HepG2 (cell line): ENCODE results near the gene GLDC. TPM values are rescaled to one million over a fixed set of nuclear protein-coding genes. Genes with fewer than 3 reads are reported as not detected.

Experiments used
- MYPOP ChIP-seq: sonication (generic); formaldehyde crosslinking; IDR thresholded peaks from 2 replicates; pipeline ENCODE4 v1.8.1; 2023; ENCODE audit warnings: mild to moderate bottlenecking, moderate library complexity, missing genetic modification reagents
- PLSCR1 ChIP-seq: sonication (generic); formaldehyde crosslinking; IDR thresholded peaks from 2 replicates; pipeline ENCODE4 v1.5.0; 2020; ENCODE audit warnings: missing genetic modification reagents, mild to moderate bottlenecking, borderline replicate concordance
- SNAPC4 ChIP-seq: sonication (generic); formaldehyde crosslinking; IDR thresholded peaks from 2 replicates; pipeline ENCODE4 v1.4.0; 2020; ENCODE audit warnings: mild to moderate bottlenecking, missing genetic modification reagents
- TCF7 ChIP-seq: sonication (generic); IDR thresholded peaks from 2 replicates; pipeline ENCODE4 v1.6.1; 2016; ENCODE audit warnings: antibody characterized with exemption, low read depth
- ZMYM2 ChIP-seq: sonication (generic); formaldehyde crosslinking; IDR thresholded peaks from 2 replicates; pipeline ENCODE4 v1.8.0; 2022; ENCODE audit warnings: mild to moderate bottlenecking, missing genetic modification reagents
- ZNF430 ChIP-seq: sonication (generic); formaldehyde crosslinking; IDR thresholded peaks from 2 replicates; pipeline ENCODE4 v1.9.0; 2021; ENCODE audit warnings: mild to moderate bottlenecking, missing genetic modification reagents
- ZNF546 ChIP-seq: sonication (generic); formaldehyde crosslinking; conservative IDR thresholded peaks from 2 replicates; pipeline ENCODE4 v1.8.1; 2023; ENCODE audit warnings: mild to moderate bottlenecking, missing genetic modification reagents
- ZNF607 ChIP-seq: sonication (generic); formaldehyde crosslinking; IDR thresholded peaks from 2 replicates; pipeline ENCODE4 v1.5.1; 2020; ENCODE audit warnings: missing genetic modification reagents, mild to moderate bottlenecking, borderline replicate concordance
- ZSCAN29 ChIP-seq: sonication (generic); formaldehyde crosslinking; conservative IDR thresholded peaks from 2 replicates; pipeline ENCODE4 v1.4.0; 2020; ENCODE audit warnings: mild to moderate bottlenecking, missing genetic modification reagents
- polyA plus RNA-seq, 8 experiments: library from polyadenylated mRNA; depleted of rRNA in 3 of 8; stranded (reverse) in 7 of 8; unstranded in 1 of 8; fragments of >200 nt; fragmentation: Illumina TruSeq in 4 of 8; extraction: Trizol in 4 of 8; gene quantifications; 2 replicates each; pipeline versions ENCODE4 v1.2.1 to v1.2.3, GENCODE V29; 2011 to 2016; ENCODE audit warnings: low read depth in 4 of 8, missing spikeins in 1 of 8, mixed read lengths in 1 of 8; ENCODE audit not compliant: insufficient read depth in 1 of 8
- total RNA-seq, 5 experiments: library from RNA; depleted of rRNA; stranded (reverse); fragments of >200 nt; fragmentation: Illumina TruSeq; extraction: Trizol; gene quantifications; 2 replicates each; pipeline ENCODE4 v1.2.3, GENCODE V29; 2016; ENCODE audit warnings: low read depth in 1 of 5
- TF ChIP-seq, protein P1 (sequence below): sonication (generic); formaldehyde crosslinking; IDR thresholded peaks from 2 replicates; pipeline ENCODE4 v1.5.1; 2020; ENCODE audit warnings: mild to moderate bottlenecking, missing genetic modification reagents, moderate library complexity
- TF ChIP-seq, protein P2 (sequence below): sonication (generic); formaldehyde crosslinking; IDR thresholded peaks from 2 replicates; pipeline ENCODE4 v1.4.0; 2020; ENCODE audit warnings: missing genetic modification reagents

Gene GLDC
- total and polyA plus RNA-seq, 2 of the 13 experiments (the other 11 are each of a cell fraction or from before 2014, with no cell fraction given), result 59.3 to 115 TPM

DNA sequence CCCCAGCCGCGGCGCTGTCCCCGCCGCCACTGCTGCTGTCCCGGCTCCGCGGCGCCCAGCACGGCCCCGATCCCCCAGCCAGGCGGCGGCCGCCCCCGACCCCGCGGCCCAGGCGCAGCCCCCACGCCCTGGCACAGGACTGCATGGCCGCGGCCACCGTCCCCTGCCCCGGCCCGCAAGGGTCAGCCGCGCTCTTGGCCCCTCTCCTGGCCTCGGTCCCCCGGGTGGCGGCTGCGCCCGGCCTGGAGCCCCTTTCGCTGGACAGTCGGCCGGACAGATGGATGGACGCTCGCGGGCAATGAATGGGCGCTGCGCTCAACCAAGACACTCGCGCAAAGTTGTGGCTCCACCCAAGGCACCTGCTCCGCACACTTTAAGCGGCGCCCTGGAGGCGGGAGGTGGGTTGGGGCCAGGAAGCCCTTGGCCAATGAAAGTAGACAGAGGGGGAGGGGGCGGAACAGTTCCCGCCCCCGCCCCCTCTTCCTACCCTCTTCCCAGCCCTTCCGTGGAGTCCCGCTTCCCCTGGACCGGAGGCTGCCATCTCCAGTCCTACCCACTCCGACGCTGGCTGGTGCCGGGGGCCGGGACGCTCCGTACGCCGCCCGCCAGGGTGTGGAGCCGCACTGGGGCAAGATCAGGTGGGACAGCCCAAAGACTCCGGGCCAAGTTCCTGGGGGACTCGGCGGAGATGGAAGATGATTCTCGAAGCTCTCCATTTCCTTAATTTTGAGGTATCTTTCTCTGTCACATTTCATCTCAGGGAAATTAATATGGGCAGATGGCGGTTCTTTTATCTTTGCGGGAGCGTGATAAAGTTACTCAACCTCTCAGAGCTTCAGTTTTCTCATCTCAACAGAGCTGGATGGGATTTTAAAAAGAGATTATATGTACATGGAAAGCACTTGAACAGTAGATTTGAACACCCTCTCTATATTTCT is at the start of gene GLDC (continued):
- TF ChIP-seq, protein P1, sequence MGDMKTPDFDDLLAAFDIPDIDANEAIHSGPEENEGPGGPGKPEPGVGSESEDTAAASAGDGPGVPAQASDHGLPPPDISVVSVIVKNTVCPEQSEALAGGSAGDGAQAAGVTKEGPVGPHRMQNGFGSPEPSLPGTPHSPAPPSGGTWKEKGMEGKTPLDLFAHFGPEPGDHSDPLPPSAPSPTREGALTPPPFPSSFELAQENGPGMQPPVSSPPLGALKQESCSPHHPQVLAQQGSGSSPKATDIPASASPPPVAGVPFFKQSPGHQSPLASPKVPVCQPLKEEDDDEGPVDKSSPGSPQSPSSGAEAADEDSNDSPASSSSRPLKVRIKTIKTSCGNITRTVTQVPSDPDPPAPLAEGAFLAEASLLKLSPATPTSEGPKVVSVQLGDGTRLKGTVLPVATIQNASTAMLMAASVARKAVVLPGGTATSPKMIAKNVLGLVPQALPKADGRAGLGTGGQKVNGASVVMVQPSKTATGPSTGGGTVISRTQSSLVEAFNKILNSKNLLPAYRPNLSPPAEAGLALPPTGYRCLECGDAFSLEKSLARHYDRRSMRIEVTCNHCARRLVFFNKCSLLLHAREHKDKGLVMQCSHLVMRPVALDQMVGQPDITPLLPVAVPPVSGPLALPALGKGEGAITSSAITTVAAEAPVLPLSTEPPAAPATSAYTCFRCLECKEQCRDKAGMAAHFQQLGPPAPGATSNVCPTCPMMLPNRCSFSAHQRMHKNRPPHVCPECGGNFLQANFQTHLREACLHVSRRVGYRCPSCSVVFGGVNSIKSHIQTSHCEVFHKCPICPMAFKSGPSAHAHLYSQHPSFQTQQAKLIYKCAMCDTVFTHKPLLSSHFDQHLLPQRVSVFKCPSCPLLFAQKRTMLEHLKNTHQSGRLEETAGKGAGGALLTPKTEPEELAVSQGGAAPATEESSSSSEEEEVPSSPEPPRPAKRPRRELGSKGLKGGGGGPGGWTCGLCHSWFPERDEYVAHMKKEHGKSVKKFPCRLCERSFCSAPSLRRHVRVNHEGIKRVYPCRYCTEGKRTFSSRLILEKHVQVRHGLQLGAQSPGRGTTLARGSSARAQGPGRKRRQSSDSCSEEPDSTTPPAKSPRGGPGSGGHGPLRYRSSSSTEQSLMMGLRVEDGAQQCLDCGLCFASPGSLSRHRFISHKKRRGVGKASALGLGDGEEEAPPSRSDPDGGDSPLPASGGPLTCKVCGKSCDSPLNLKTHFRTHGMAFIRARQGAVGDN (CRISPR knock-in tag), result peak; percentile 86
- TF ChIP-seq ZNF430 (CRISPR knock-in tag), result peak; percentile 69
- peak; percentile 94 for TF ChIP-seq MYPOP
- no peak for TF ChIP-seq TCF7
- TF ChIP-seq SNAPC4 (CRISPR knock-in tag), result peak; percentile 78; the same call in 1 of the 2 replicates
- no peak for TF ChIP-seq ZMYM2
- TF ChIP-seq ZNF607 (CRISPR knock-in tag), result peak; percentile 88; the same call in 1 of the 2 replicates
- peak; percentile 24; the same call in 1 of the 2 replicates for TF ChIP-seq ZSCAN29
- TF ChIP-seq PLSCR1 (CRISPR knock-in tag), result no peak
- TF ChIP-seq, protein P2, sequence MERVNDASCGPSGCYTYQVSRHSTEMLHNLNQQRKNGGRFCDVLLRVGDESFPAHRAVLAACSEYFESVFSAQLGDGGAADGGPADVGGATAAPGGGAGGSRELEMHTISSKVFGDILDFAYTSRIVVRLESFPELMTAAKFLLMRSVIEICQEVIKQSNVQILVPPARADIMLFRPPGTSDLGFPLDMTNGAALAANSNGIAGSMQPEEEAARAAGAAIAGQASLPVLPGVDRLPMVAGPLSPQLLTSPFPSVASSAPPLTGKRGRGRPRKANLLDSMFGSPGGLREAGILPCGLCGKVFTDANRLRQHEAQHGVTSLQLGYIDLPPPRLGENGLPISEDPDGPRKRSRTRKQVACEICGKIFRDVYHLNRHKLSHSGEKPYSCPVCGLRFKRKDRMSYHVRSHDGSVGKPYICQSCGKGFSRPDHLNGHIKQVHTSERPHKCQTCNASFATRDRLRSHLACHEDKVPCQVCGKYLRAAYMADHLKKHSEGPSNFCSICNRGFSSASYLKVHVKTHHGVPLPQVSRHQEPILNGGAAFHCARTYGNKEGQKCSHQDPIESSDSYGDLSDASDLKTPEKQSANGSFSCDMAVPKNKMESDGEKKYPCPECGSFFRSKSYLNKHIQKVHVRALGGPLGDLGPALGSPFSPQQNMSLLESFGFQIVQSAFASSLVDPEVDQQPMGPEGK, result peak; percentile 89
- 0 out of 2 replicates have a peak, but pooled peaks have one; percentile 28 for TF ChIP-seq ZNF546 (CRISPR knock-in tag)
